Measurements from ENCODE around the gene MSMP. TPM values are rescaled to one million over a fixed set of nuclear protein-coding genes. Genes with fewer than 3 reads are reported as not detected.

The MSMP gene
- total and polyA plus RNA-seq, 2 donors (not counting 1 experiment from before 2014, with no cell fraction given), result not detected

- Histone ChIP-seq H3K4me2 (ENCODE audit: extremely low read depth, insufficient read depth, low read length) (peak overlapping the region; percentile 100), H3K4me1 (ENCODE audit: control insufficient read depth, extremely low read depth, insufficient read depth, low read length) (peaks cover 19% of the 10 kb centered on the region), H3K27ac (ENCODE audit: insufficient read depth, low read length) (peak overlapping the region; percentile 94), H3K9ac (ENCODE audit: insufficient read depth, low read length) (peak overlapping the region; percentile 97), H3K4me3 (replicated peaks in 1 of 4; ENCODE audit: control extremely low read depth in 1 of 4, insufficient read depth in 1 of 4, low read depth in 3 of 4, low read length in 4 of 4) (peak overlapping the region; percentile 87 to 99 (median 96)), H3K79me2 (ENCODE audit: control insufficient read depth, insufficient read depth, low read length) (peaks cover 69% of the 10 kb centered on the region), H3K36me3 (ENCODE audit: control insufficient read depth, insufficient read depth, low read length) (peaks cover 14% of the 10 kb centered on the region), H3K27me3 (ENCODE audit: control insufficient read depth, insufficient read depth, low read length) (no peaks in the 10 kb centered on the region), H4K20me1 (ENCODE audit: control insufficient read depth, extremely low read depth, insufficient read depth, low read length) (no peaks in the 10 kb centered on the region), H3K9me3 (ENCODE audit: control insufficient read depth, insufficient read depth, low read depth, low read length) (no peaks in the 10 kb centered on the region), H2AFZ (ENCODE audit: low read length) (no peak overlapping the region)
- TF ChIP-seq EZH2 (IDR thresholded peaks at IDR 0.05; ENCODE audit: low read length, missing control alignments), result no peak
- TF ChIP-seq, protein P1, sequence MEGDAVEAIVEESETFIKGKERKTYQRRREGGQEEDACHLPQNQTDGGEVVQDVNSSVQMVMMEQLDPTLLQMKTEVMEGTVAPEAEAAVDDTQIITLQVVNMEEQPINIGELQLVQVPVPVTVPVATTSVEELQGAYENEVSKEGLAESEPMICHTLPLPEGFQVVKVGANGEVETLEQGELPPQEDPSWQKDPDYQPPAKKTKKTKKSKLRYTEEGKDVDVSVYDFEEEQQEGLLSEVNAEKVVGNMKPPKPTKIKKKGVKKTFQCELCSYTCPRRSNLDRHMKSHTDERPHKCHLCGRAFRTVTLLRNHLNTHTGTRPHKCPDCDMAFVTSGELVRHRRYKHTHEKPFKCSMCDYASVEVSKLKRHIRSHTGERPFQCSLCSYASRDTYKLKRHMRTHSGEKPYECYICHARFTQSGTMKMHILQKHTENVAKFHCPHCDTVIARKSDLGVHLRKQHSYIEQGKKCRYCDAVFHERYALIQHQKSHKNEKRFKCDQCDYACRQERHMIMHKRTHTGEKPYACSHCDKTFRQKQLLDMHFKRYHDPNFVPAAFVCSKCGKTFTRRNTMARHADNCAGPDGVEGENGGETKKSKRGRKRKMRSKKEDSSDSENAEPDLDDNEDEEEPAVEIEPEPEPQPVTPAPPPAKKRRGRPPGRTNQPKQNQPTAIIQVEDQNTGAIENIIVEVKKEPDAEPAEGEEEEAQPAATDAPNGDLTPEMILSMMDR (conservative IDR thresholded peaks at IDR 0.05 in 1 of 2, IDR thresholded peaks at IDR 0.05 in 1 of 2; ENCODE audit: low read depth in 1 of 2, low read length in 2 of 2), result no peak
- peak in 1 of 2 donors; percentile 43 for DNase-seq (ENCODE audit: low read depth in 2 of 2)
Measured at GRCh38 chr9:35731415-35732184, 22.5 kb downstream of the MSMP start.

DNA sequence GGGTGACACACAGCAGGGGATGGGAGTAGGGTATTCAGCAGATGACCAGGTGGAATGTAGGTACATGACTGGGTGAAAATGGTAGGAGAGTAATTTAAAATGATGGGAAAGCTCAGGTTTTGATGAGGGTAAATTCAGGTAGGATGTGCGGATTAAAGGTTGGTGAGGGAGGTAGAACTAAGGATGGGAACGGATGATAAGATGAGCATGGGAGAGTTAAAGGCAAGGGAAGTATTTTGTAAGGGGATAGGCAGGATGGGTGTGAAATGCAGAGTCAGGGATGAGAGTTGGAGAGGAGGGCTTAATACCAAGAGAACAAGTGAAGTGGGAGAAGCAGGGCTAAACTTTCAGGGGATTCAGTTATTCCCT is 23.6 kb downstream of the MSMP start:
- no peaks in the 10 kb centered on the region for H3K27me3 ChIP-seq (ENCODE audit: control insufficient read depth, insufficient read depth, low read length)
- H3K4me3 ChIP-seq (replicated peaks in 1 of 4; ENCODE audit: control extremely low read depth in 1 of 4, insufficient read depth in 1 of 4, low read depth in 3 of 4, low read length in 4 of 4), result peak overlapping the region; percentile 87 to 99 (median 96)
- TF ChIP-seq EZH2 (IDR thresholded peaks at IDR 0.05; ENCODE audit: low read length, missing control alignments), result no peak
- TF ChIP-seq, protein P1 (conservative IDR thresholded peaks at IDR 0.05 in 1 of 2, IDR thresholded peaks at IDR 0.05 in 1 of 2; ENCODE audit: low read depth in 1 of 2, low read length in 2 of 2), result no peak
- H3K9ac ChIP-seq (ENCODE audit: insufficient read depth, low read length), result peak overlapping the region; percentile 97
- peaks cover 7% of the 10 kb centered on the region for H3K36me3 ChIP-seq (ENCODE audit: control insufficient read depth, insufficient read depth, low read length)
- peaks cover 23% of the 10 kb centered on the region for H3K4me1 ChIP-seq (ENCODE audit: control insufficient read depth, extremely low read depth, insufficient read depth, low read length)
- no peak for DNase-seq (ENCODE audit: low read depth in 2 of 2)
- no peaks in the 10 kb centered on the region for H4K20me1 ChIP-seq (ENCODE audit: control insufficient read depth, extremely low read depth, insufficient read depth, low read length)
- H3K27ac ChIP-seq (ENCODE audit: insufficient read depth, low read length), result peak overlapping the region; percentile 94
- H3K4me2 ChIP-seq (ENCODE audit: extremely low read depth, insufficient read depth, low read length), result peak overlapping the region; percentile 100
- no peaks in the 10 kb centered on the region for H3K9me3 ChIP-seq (ENCODE audit: control insufficient read depth, insufficient read depth, low read depth, low read length)
- no peak overlapping the region for H2AFZ ChIP-seq (ENCODE audit: low read length)
- H3K79me2 ChIP-seq (ENCODE audit: control insufficient read depth, insufficient read depth, low read length), result peaks cover 78% of the 10 kb centered on the region

GRCh38 chr9:35729700-35730485 is 24.2 kb downstream of the MSMP start:
- peak overlapping the region; percentile 97 for H3K9ac ChIP-seq (ENCODE audit: insufficient read depth, low read length)
- H2AFZ ChIP-seq (ENCODE audit: low read length), result no peak overlapping the region

More at GRCh38 chr9:35729700-35730485, 24.2 kb downstream of the MSMP start:
- H3K27me3 ChIP-seq (ENCODE audit: control insufficient read depth, insufficient read depth, low read length), result no peaks in the 10 kb centered on the region
- peaks cover 82% of the 10 kb centered on the region for H3K79me2 ChIP-seq (ENCODE audit: control insufficient read depth, insufficient read depth, low read length)
- no peaks in the 10 kb centered on the region for H3K9me3 ChIP-seq (ENCODE audit: control insufficient read depth, insufficient read depth, low read depth, low read length)
- H3K4me1 ChIP-seq (ENCODE audit: control insufficient read depth, extremely low read depth, insufficient read depth, low read length), result peaks cover 23% of the 10 kb centered on the region
- H3K36me3 ChIP-seq (ENCODE audit: control insufficient read depth, insufficient read depth, low read length), result peaks cover 9% of the 10 kb centered on the region
- H3K27ac ChIP-seq (ENCODE audit: insufficient read depth, low read length), result peak overlapping the region; percentile 94
- peak; percentile 82 to 87 for DNase-seq (ENCODE audit: low read depth in 2 of 2)
- no peaks in the 10 kb centered on the region for H4K20me1 ChIP-seq (ENCODE audit: control insufficient read depth, extremely low read depth, insufficient read depth, low read length)
- peak overlapping the region; percentile 87 to 99 (median 96) for H3K4me3 ChIP-seq (replicated peaks in 1 of 4; ENCODE audit: control extremely low read depth in 1 of 4, insufficient read depth in 1 of 4, low read depth in 3 of 4, low read length in 4 of 4)
- TF ChIP-seq, protein P1 (conservative IDR thresholded peaks at IDR 0.05 in 1 of 2, IDR thresholded peaks at IDR 0.05 in 1 of 2; ENCODE audit: low read depth in 1 of 2, low read length in 2 of 2), result peak; percentile 70 to 74
- no peak for TF ChIP-seq EZH2 (IDR thresholded peaks at IDR 0.05; ENCODE audit: low read length, missing control alignments)
- peak overlapping the region; percentile 100 for H3K4me2 ChIP-seq (ENCODE audit: extremely low read depth, insufficient read depth, low read length)
